ENCODE results near the gene FPR2.
"Not testable (repeated sequence)": the region's sequence is repeated elsewhere in the genome, so short reads cannot be mapped to it uniquely, and the experiment has no call there.

The FPR2 gene

GRCh38 chr19:51805396-51805795 is 44.4 kb downstream of the FPR2 start:
- DNase-seq (ENCODE audit: low spot score), result not testable (repeated sequence)

GRCh38 chr19:51806571-51806970 is 45.6 kb downstream of the FPR2 start:
- DNase-seq (ENCODE audit: low spot score), result not testable (repeated sequence)

- no peak for DNase-seq (ENCODE audit: low spot score)
Observed at GRCh38 chr19:51807111-51807701, 46.2 kb downstream of the FPR2 start.

GRCh38 chr19:51807925-51808324 is 46.9 kb downstream of the FPR2 start:
- DNase-seq (ENCODE audit: low spot score), result no peak

- no peak for DNase-seq (ENCODE audit: low spot score)
Observed at GRCh38 chr19:51808333-51808986, 47.5 kb downstream of the FPR2 start.

GRCh38 chr19:51809787-51810186 is 48.8 kb downstream of the FPR2 start:
- no peak for DNase-seq (ENCODE audit: low spot score)

- no peak for DNase-seq (ENCODE audit: low spot score)
Observed at GRCh38 chr19:51810223-51810622, 49.2 kb downstream of the FPR2 start.

GRCh38 chr19:51811344-51811743 is 50.4 kb downstream of the FPR2 start:
- DNase-seq (ENCODE audit: low spot score), result no peak

GRCh38 chr19:51815043-51815442 is 54.1 kb downstream of the FPR2 start:
- DNase-seq (ENCODE audit: low spot score), result no peak

GRCh38 chr19:51816711-51817110 is 55.7 kb downstream of the FPR2 start:
- DNase-seq (ENCODE audit: low spot score), result no peak

- no peak for DNase-seq (ENCODE audit: low spot score)
Observed at GRCh38 chr19:51820011-51820410, 59.0 kb downstream of the FPR2 start.

Data from NAMALWA (cell line).